Upper lobe of left lung (tissue), 4 donors: ENCODE data around the gene SDE2.

Experiments used
- CTCF ChIP-seq, 6 experiments: fragments of 450-650 bp in 4 of 6; fragments of 200-600 bp in 2 of 6; sonication (generic) in 2 of 6; IDR thresholded peaks; one replicate each; pipeline ENCODE4 v1.5.1; 2016 to 2019; ENCODE audit warnings: antibody characterized with exemption in 6 of 6
- EP300 ChIP-seq, 4 donors: sonication (generic); formaldehyde crosslinking; IDR thresholded peaks; one replicate each; pipeline ENCODE4 v1.5.1; 2017; ENCODE audit warnings: antibody characterized with exemption in 4 of 4, control low read depth in 2 of 4
- POLR2A ChIP-seq, 4 donors: fragments of 450-650 bp; IDR thresholded peaks; one replicate each; pipeline ENCODE4 v1.5.1; 2016 to 2017; ENCODE audit warnings: antibody characterized with exemption in 4 of 4, mild to moderate bottlenecking in 2 of 4
- POLR2AphosphoS5 ChIP-seq, 2 donors: sonication (generic); formaldehyde crosslinking; IDR thresholded peaks; one replicate each; pipeline ENCODE4 v1.5.1; 2017; ENCODE audit warnings: antibody characterized with exemption in 2 of 2

GRCh38 chr1:225998560-225999226 lies 450 bp downstream of the SDE2 start:
- TF ChIP-seq POLR2A (IDR thresholded peaks at IDR 0.05): no peak
- no peak for TF ChIP-seq CTCF (IDR thresholded peaks at IDR 0.05)
- no peak for TF ChIP-seq POLR2AphosphoS5 (IDR thresholded peaks at IDR 0.05)
- no peak for TF ChIP-seq EP300 (IDR thresholded peaks at IDR 0.05)
